Embryonic facial prominence (tissue), 1 donor: ENCODE results near the gene PPFIA1.

Source experiments
- DNase-seq: peaks from one replicate; pipeline ENCODE4 v3.0.0-alpha.2; 2016; ENCODE audit errors: extremely low spot score

Gene PPFIA1

GRCh38 chr11:70432065-70432464 lies 161.6 kb downstream of the PPFIA1 start:
- DNase-seq = no peak

GRCh38 chr11:70432580-70432979 lies 162.1 kb downstream of the PPFIA1 start:
- DNase-seq = no peak

- no peak for DNase-seq
Observed at GRCh38 chr11:70433038-70433437, 162.5 kb downstream of the PPFIA1 start.

- DNase-seq = no peak
Observed at GRCh38 chr11:70433526-70433925, 163.0 kb downstream of the PPFIA1 start.
